Pulmonary artery endothelial cell (primary cell): ENCODE data around the gene UPK1B. TPM values are rescaled to one million over a fixed set of nuclear protein-coding genes. Genes with fewer than 3 reads are reported as not detected.

Source experiments
- DNase-seq: peaks from one replicate; pipeline ENCODE4 v3.0.0-alpha.2; 2011; ENCODE audit warnings: low read depth, low spot score
- total RNA-seq: library from RNA; depleted of rRNA; stranded (reverse); fragments of >200 nt; gene quantifications from 2 replicates; pipeline ENCODE4 v1.2.3, GENCODE V29; 2014

Gene UPK1B
- total RNA-seq, 1 donor from 2014 or later: not detected

GRCh38 chr3:119245778-119246177, 72.4 kb downstream of the UPK1B start:
- DNase-seq: no peak

Other genes with a start within 250 kb of the UPK1B start
- not detected in 2 replicates for gene IGSF11, start 138.8 kb upstream of the UPK1B start, total RNA-seq
- not detected in 2 replicates for gene TEX55, start 27.4 kb upstream of the UPK1B start, total RNA-seq
- gene B4GALT4, start 67.3 kb downstream of the UPK1B start, total RNA-seq: 4.2 and 5.5 TPM in 2 replicates
- gene ARHGAP31, start 120.8 kb downstream of the UPK1B start, total RNA-seq: 24.0 and 26.0 TPM in 2 replicates